Stimulated activated CD4-positive, alpha-beta T cell treated with anti-CD3 and anti-CD28 coated beads, Interleukin-2, amount 100 ng/mL, for 24 hours (primary cell): ENCODE measurements around the gene ACTR8.
"Not testable (repeated sequence)": the region's sequence is repeated elsewhere in the genome, so short reads cannot be mapped to it uniquely, and the experiment has no call there.

Source experiments
- DNase-seq, 2 donors: peaks; one replicate each; pipeline ENCODE4 v3.0.0-alpha.2; 2020

Gene ACTR8

GRCh38 chr3:53881691-53882593, at the start of gene ACTR8:
ACTR8 (minus strand) TSS chr3:53882152; CDS start chr3:53882101, 51 bp downstream.
- peak; percentile 87 to 88 for DNase-seq

GRCh38 chr3:53927208-53927872, 45.4 kb upstream of the ACTR8 start:
- not testable (repeated sequence) for DNase-seq

GRCh38 chr3:53921296-53921695, 39.3 kb upstream of the ACTR8 start:
- DNase-seq = no peak

GRCh38 chr3:53919741-53920140, 37.8 kb upstream of the ACTR8 start:
- no peak for DNase-seq

- DNase-seq = no peak
Observed at GRCh38 chr3:53913401-53913800, 31.4 kb upstream of the ACTR8 start.

GRCh38 chr3:53902711-53903110, 20.8 kb upstream of the ACTR8 start:
- no peak for DNase-seq

- DNase-seq = no peak
Observed at GRCh38 chr3:53902067-53902466, 20.1 kb upstream of the ACTR8 start.

GRCh38 chr3:53900666-53901331, 18.8 kb upstream of the ACTR8 start:
- no peak for DNase-seq

GRCh38 chr3:53899750-53900149, 17.8 kb upstream of the ACTR8 start:
- DNase-seq = no peak

- no peak for DNase-seq
Observed at GRCh38 chr3:53892286-53892637, 10.3 kb upstream of the ACTR8 start.

- peak; percentile 94 to 96 for DNase-seq
Observed at GRCh38 chr3:53891497-53892285, 9.7 kb upstream of the ACTR8 start, which contains the start of gene SELENOK. SELENOK (minus strand) TSS chr3:53891859.

GRCh38 chr3:53890726-53891475, 8.9 kb upstream of the ACTR8 start:
- DNase-seq = peak; percentile 42 to 46

GRCh38 chr3:53888232-53888631, 6.3 kb upstream of the ACTR8 start:
- DNase-seq = no peak

GRCh38 chr3:53887446-53887845, 5.5 kb upstream of the ACTR8 start:
- no peak for DNase-seq

GRCh38 chr3:53885239-53885638, 3.3 kb upstream of the ACTR8 start:
- DNase-seq = no peak

- DNase-seq = no peak
Observed at GRCh38 chr3:53884623-53885022, 2.7 kb upstream of the ACTR8 start.

- no peak for DNase-seq
Observed at GRCh38 chr3:53883008-53883407, 1.1 kb upstream of the ACTR8 start.

GRCh38 chr3:53880396-53881345, 1.3 kb downstream of the ACTR8 start:
- no peak for DNase-seq

- DNase-seq = no peak
Observed at GRCh38 chr3:53865732-53866499, 16.0 kb downstream of the ACTR8 start.

- DNase-seq = no peak
Observed at GRCh38 chr3:53863145-53863544, 18.8 kb downstream of the ACTR8 start.
